ENCODE measurements around the gene TLE7.
A peak's percentile ranks its signal among the peaks of the same experiment; 100 is the strongest.

Gene TLE7

GRCh38 chr16:71423016-71423415 lies 18.8 kb downstream of the TLE7 start:
- DNase-seq (ENCODE audit: insufficient read length, low spot score) (no peak), FAIRE-seq (no peak)

GRCh38 chr16:71421911-71422310 lies 19.9 kb downstream of the TLE7 start:
- DNase-seq (ENCODE audit: insufficient read length, low spot score): no peak
- FAIRE-seq: peak; percentile 16

DNA sequence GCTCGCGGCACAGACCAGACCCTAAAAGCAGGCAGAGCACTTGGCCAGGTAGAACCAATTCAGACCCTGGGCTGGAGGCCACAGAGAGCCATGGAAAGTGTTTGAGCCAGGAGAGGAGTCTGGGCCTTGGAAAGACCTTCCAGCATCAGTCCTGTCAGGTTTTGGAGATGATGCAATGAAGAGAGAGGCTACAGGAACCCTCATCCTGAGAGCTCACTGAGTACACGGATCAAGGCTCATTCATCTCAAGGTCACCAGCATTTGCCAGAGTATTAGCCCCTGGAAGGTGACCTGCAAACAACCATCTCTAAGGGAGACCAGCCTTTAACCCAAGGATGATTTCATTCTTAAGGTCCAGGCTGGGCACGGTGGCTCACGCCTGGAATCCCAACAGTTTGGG lies 27.8 kb downstream of the TLE7 start:
- FAIRE-seq (peak; percentile 23), DNase-seq (ENCODE audit: insufficient read length, low spot score) (no peak)

GRCh38 chr16:71413341-71413740 lies 28.5 kb downstream of the TLE7 start:
- DNase-seq (ENCODE audit: insufficient read length, low spot score): no peak
- peak; percentile 9 for FAIRE-seq

DNA sequence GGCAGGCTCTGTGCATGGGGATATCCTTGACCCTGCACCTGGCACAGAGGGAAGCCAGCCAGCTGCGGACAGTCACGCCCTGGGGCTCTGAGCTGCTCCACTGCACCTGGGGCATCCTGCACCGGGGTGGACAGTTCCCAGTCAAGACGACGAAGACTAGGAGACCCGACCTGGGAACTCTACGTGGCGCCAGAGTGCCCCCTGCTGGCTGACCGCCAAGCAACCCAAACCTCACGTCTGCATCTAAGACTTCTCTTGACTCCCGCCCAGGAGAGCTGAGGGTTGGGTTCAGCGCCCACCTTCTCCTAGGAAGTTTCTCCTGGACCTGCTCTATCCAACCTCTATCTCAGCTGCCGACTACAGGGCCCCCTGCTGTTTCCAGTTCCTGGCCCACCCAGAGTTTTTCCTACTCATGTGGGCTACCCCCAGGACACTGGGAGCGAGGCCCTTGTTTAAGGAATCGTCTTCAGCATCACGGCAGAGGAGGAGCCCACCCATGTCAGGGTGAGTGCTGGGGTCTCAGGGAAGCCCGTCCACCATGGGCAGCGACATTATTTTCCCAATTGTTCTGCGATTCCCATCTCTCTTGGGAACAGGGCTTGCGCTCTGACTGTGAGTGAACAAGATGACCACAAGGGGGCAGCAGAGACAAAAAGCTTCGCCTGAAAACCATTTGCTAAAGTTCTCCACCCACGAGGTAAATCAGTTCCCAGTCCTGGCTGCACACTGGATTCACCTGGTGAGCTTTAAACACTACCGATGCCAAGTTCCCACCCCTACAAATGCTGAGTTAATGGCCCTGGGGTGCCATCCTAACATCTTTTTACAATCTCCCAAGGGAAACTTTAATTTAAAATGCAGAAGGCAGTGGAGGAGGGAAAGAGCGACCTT lies 29.3 kb downstream of the TLE7 start:
- FAIRE-seq (peak; percentile 98), DNase-seq (ENCODE audit: insufficient read length, low spot score) (peak; percentile 98)

GRCh38 chr16:71410146-71410545 lies 31.7 kb downstream of the TLE7 start:
- FAIRE-seq (peak; percentile 69), DNase-seq (ENCODE audit: insufficient read length, low spot score) (no peak)

DNA sequence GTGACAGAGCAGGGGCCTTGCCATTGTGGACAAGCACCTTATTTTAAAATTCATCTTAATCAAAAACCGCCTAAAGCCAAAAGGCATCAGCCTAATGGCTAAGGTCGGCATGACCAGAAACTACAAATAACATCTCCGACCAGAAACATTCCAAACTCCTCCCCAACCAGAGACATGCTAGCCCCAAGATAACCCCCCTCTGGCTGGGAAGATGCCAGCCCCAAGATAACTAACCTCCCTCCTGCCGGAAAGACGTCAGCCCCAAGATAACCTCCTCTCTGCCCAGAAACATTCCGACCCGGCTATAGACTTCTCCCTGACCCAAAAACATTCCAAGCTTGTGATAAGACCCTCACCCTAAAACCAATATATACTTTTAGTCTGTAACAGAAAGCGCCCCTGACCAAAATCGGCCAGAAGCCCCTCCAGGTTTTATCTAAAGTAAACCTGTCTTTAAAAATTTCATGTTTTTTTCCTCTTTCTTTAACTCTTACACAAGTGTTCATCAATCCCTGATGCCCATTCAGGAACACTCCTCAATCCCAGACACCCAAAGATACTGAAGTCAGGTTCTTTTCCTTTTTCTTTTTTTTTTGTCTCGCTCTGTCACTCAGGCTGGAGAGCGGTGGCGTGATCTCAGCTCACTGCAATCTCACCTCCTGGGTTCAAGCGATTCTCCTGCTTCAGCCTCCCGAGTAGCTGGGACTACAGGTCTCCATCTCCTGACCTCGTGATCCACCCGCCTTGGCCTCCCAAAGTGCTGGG lies 32.7 kb downstream of the TLE7 start:
- FAIRE-seq (no peak), DNase-seq (ENCODE audit: insufficient read length, low spot score) (no peak)

DNA sequence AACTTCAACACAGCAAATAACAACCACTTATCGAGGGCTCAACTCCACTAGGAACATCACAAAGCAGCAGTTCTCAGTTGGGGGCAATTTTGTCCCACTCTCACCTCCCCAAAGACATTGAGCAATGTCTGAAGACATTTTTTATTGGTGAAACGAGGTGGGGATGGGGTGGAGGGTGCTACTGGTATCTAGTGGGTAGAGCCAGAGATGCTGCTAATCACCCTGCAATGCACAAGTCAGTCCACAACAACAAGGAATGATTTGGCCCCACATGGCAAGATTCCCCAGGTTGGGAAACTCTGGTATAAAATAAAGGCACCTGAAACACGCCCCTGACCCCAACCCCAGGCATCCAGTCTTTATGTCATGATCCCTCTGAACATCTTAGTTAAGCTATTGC lies 33.3 kb downstream of the TLE7 start:
- no peak for DNase-seq (ENCODE audit: insufficient read length, low spot score)
- no peak for FAIRE-seq

DNA sequence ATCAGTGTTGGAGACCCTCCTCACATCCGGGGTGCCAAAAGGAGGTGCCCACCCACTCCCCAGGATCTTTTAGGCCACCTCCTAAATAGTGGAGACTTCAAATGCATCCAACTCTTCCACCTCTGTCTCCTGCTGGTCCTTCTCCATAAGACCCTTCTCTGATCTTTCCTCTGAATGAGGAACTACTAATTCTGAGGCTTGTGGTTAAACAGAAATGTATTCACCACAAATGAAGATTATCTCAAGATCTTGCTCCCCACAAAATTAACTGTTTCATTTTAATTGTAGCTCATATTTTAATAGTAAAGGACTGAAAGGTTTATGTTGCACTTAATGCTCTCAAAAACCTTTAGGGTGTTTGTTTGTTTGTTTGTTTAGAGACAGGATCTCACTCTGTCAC lies 34.1 kb downstream of the TLE7 start:
- FAIRE-seq: no peak
- no peak for DNase-seq (ENCODE audit: insufficient read length, low spot score)

DNA sequence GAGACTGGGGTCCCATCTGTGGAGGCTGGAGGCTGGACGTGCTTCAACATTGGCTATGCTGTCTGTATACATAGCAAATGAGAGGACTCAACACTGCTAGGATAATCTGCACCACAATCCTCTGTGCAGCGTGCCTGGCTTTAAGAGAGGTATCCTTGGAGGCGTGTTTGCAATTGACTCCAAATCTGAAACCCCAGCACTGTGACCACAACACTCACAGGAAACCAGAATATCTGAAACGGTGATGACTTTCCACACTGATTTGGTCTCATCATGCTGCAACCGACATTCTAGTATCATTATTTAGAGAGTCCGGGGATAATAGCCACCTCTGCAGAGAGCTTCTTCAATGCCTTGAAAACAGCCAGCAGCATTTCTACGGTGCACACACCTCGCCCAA lies 35.1 kb downstream of the TLE7 start:
- FAIRE-seq: peak; percentile 42
- DNase-seq (ENCODE audit: insufficient read length, low spot score): no peak

DNA sequence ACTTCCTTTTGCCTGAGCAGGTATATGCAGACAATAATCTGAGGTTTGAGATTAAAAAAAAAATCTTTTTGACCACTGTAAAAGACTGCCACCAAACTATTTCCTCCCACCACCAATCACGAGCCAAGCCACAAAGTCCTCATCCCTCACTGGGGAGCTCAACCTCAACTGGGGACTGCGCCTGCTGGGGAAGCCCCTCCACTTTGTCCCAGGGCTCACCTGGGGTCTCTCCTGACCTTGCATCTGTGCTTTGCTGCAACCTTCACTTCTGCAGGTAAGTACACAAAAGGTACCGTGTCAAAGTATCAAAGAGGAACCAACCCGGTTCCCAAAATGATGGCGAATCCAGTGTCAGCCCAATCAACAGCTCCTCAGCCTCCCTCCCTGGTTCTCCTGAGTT lies 35.5 kb downstream of the TLE7 start:
- DNase-seq (ENCODE audit: insufficient read length, low spot score): no peak
- no peak for FAIRE-seq

- DNase-seq (ENCODE audit: insufficient read length, low spot score): no peak
- FAIRE-seq: no peak
These were observed 37.5 kb downstream of the TLE7 start for GRCh38 chr16:71404364-71404763.

GRCh38 chr16:71402674-71403073 lies 39.2 kb downstream of the TLE7 start:
- no peak for FAIRE-seq
- DNase-seq (ENCODE audit: insufficient read length, low spot score): no peak

DNA sequence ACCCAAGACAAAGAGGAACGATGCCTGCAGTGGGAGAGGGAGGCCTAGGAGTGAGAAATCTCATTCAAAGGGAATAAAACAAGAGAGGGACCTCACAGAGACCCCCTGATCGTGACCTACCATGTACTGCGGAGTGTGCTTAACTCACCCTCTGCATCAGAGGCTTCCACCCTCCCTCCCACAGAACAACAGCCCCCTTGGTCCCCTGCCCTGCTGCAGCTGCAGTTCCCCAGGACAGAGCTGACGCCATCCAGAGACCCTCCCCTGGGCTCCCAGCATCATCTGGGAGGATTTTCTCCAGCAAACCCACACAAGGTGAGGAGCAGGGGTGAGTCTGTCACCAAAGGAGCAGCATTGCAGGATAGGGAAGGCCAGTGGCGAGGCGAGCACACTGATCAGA lies 39.8 kb downstream of the TLE7 start:
- no peak for DNase-seq (ENCODE audit: insufficient read length, low spot score)
- FAIRE-seq: no peak

DNA sequence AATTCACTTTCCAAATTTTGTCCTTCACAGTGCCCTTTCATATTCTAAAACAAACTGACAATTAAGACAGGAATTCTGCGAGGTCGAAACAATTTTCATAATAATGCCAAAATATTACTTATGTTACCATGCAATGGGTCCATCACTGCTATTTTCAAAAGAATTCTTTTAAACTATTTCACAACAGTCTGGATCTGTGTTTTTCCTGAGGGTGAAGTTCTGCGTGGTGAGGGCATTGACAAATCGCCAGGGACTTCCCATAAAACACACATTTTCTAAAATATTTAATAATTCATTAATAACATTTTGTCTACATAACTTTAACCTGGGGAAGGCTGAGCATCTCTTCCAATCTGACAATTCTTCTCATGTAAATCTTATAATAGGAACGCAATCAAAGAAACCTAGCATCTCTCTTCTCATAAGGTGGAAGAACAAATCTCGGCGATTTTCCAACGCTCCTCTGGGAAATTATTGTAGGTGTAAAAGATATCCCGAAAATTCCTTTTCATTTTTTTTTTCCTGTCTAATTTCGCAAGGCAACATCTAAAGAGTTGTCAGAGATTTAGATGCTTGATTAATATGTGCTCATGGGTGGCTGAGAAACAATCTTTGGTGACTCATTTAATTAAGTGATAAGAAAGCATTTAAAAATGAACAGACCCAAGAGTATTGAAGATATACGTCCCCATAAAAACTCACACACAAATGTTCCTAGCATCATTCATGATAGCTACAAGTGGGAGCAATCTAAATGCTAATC lies 41.9 kb downstream of the TLE7 start:
- peak; percentile 93 for FAIRE-seq
- no peak for DNase-seq (ENCODE audit: insufficient read length, low spot score)

GRCh38 chr16:71396594-71396993 lies 45.3 kb downstream of the TLE7 start:
- DNase-seq (ENCODE audit: insufficient read length, low spot score) (no peak), FAIRE-seq (no peak)

DNA sequence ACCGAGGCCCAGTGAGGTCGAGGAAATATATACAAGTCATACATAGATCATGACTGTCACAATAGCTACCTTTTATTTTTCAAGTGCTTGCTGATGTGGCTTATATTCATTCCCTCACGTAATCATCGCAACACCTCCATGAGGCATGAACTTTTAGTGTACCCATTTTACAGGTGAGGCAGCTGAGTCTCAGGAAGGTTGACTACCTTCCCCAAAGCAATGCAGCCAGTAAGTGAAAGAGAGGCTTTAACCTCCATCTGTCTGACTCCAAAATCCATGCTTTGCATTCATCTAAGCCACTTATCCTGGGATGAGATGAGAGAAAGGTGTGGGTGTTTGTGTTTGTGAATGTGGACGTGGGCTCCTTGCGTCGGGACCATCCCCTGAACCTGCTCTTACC lies 52.5 kb downstream of the TLE7 start:
- DNase-seq (ENCODE audit: insufficient read length, low spot score): no peak
- peak; percentile 80 for FAIRE-seq

- FAIRE-seq: peak; percentile 9
These were observed 54.6 kb downstream of the TLE7 start for GRCh38 chr16:71387045-71387871.

DNA sequence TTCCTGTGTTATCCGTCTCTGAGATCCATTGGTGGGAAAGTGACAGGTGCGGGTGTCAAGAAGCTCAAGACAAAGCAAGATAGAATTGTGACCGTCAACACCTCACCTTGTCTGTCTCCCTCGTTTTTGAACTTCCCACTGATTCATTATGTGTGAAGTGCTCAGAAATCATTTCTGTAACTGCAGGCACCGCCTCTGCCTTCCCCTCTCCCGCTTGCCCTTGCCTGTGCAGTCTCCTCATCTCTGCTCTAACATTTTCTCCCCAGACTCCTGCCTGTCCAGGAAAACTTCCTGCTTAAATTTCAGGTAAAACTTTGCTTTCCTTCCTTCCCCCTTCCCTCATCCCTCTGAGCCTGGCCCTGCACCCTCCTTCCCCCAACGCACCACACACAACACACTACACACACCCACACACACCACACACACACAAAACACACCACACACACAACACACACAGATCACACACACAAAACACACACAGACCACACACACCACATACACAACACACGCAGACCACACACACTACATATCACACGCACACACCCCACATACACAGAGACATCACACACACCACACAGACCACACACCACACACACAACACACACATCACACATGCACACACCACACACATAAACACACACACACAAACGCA lies 57.7 kb downstream of the TLE7 start:
- no peak for DNase-seq (ENCODE audit: insufficient read length, low spot score)
- FAIRE-seq: peak; percentile 100

More at GRCh38 chr16:71387045-71387871, 54.6 kb downstream of the TLE7 start:
- DNase-seq (ENCODE audit: insufficient read length, low spot score): no peak
